SK-N-SH treated with all-trans-retinoic acid at 6 μM for 48 hours (cell line): ENCODE measurements around the gene SRRM2.

Experiments
- ATAC-seq: fragments of 200-7000 bp; cut with Tn5 transposase; 3 replicates; pipeline ENCODE4 v1.9.1; 2020; ENCODE audit warnings: mild to moderate bottlenecking, moderate library complexity
- ARNTL ChIP-seq: fragments of 450-650 bp; formaldehyde crosslinking; IDR thresholded peaks from 2 replicates; pipeline ENCODE4 v1.5.0; 2020; ENCODE audit warnings: low read depth, mild to moderate bottlenecking, moderate library complexity, borderline replicate concordance
- BACH2 ChIP-seq: fragments of 250-450 bp; sonication (Bioruptor Pico); IDR thresholded peaks from 2 replicates; pipeline ENCODE4 v1.9.0; 2021; ENCODE audit warnings: mild to moderate bottlenecking, borderline replicate concordance
- CREB5 ChIP-seq: fragments of 250-450 bp; sonication (Bioruptor Pico); IDR thresholded peaks from 2 replicates; pipeline ENCODE4 v1.5.1; 2020; ENCODE audit warnings: low read depth, mild to moderate bottlenecking, moderate library complexity
- CSDC2 ChIP-seq: fragments of 250-450 bp; sonication (Bioruptor Pico); IDR thresholded peaks from 2 replicates; pipeline ENCODE4 v1.5.0; 2020; ENCODE audit warnings: mild to moderate bottlenecking, moderate library complexity
- CSRNP3 ChIP-seq: fragments of 250-450 bp; sonication (Bioruptor Pico); IDR thresholded peaks from 2 replicates; pipeline ENCODE4 v1.5.1; 2021; ENCODE audit warnings: mild to moderate bottlenecking, moderate library complexity
- ESRRG ChIP-seq: fragments of 250-450 bp; sonication (Bioruptor Pico); IDR thresholded peaks from 2 replicates; pipeline ENCODE4 v1.6.1; 2021; ENCODE audit warnings: mild to moderate bottlenecking
- GLIS3 ChIP-seq: fragments of 250-450 bp; sonication (Bioruptor Pico); IDR thresholded peaks from 2 replicates; pipeline ENCODE4 v1.5.0; 2020; ENCODE audit warnings: mild to moderate bottlenecking, moderate library complexity
- ISL1 ChIP-seq: fragments of 250-450 bp; sonication (Bioruptor Pico); IDR thresholded peaks from 2 replicates; pipeline ENCODE4 v2.1.2; 2022; ENCODE audit warnings: mild to moderate bottlenecking, moderate library complexity
- OSR1 ChIP-seq: fragments of 250-450 bp; sonication (Bioruptor Pico); IDR thresholded peaks from 2 replicates; pipeline ENCODE4 v1.8.0; 2022; ENCODE audit warnings: moderate library complexity, mild to moderate bottlenecking, inconsistent platforms
- PATZ1 ChIP-seq: fragments of 250-450 bp; sonication (Bioruptor Pico); IDR thresholded peaks from 2 replicates; pipeline ENCODE4 v1.8.0; 2020; ENCODE audit warnings: mild to moderate bottlenecking, moderate library complexity, borderline replicate concordance
- POU6F1 ChIP-seq: fragments of 250-450 bp; sonication (Bioruptor Pico); IDR thresholded peaks from 2 replicates; pipeline ENCODE4 v1.8.0; 2021; ENCODE audit warnings: low read depth, mild to moderate bottlenecking, moderate library complexity, borderline replicate concordance
- PPARA ChIP-seq: fragments of 250-450 bp; sonication (Bioruptor Pico); IDR thresholded peaks from 2 replicates; pipeline ENCODE4 v1.5.0; 2020; ENCODE audit warnings: mild to moderate bottlenecking, borderline replicate concordance
- RARB ChIP-seq: fragments of 250-450 bp; sonication (Bioruptor Pico); IDR thresholded peaks from 2 replicates; pipeline ENCODE4 v1.8.0; 2021; ENCODE audit warnings: mild to moderate bottlenecking, moderate library complexity
- SNAI2 ChIP-seq: fragments of 250-450 bp; sonication (Bioruptor Pico); IDR thresholded peaks from 2 replicates; pipeline ENCODE4 v1.5.0; 2020; ENCODE audit warnings: mild to moderate bottlenecking, moderate library complexity
- TCF4 ChIP-seq: fragments of 250-450 bp; sonication (Bioruptor Pico); IDR thresholded peaks from 2 replicates; pipeline ENCODE4 v1.8.0; 2021; ENCODE audit warnings: mild to moderate bottlenecking, moderate library complexity, borderline replicate concordance
- TOX ChIP-seq: fragments of 250-450 bp; sonication (Bioruptor Pico); IDR thresholded peaks from 2 replicates; pipeline ENCODE4 v1.8.0; 2021; ENCODE audit warnings: mild to moderate bottlenecking, moderate library complexity, borderline replicate concordance
- ZC3H10 ChIP-seq: fragments of 250-450 bp; sonication (Bioruptor Pico); IDR thresholded peaks from 2 replicates; pipeline ENCODE4 v1.5.1; 2021; ENCODE audit warnings: mild to moderate bottlenecking, moderate library complexity
- ZFP3 ChIP-seq: fragments of 250-450 bp; sonication (Bioruptor Pico); IDR thresholded peaks from 2 replicates; pipeline ENCODE4 v1.5.0; 2020; ENCODE audit warnings: mild to moderate bottlenecking, moderate library complexity
- ZNF565 ChIP-seq: fragments of 450-650 bp; formaldehyde crosslinking; conservative IDR thresholded peaks from 2 replicates; pipeline ENCODE4 v1.5.0; 2020; ENCODE audit warnings: low read depth, mild to moderate bottlenecking, moderate library complexity
- ZNF70 ChIP-seq: fragments of 450-650 bp; formaldehyde crosslinking; IDR thresholded peaks from 2 replicates; pipeline ENCODE4 v1.5.0; 2020; ENCODE audit warnings: mild to moderate bottlenecking, moderate library complexity
- ZNF8 ChIP-seq: fragments of 450-650 bp; formaldehyde crosslinking; IDR thresholded peaks from 2 replicates; pipeline ENCODE4 v1.5.0; 2020; ENCODE audit warnings: mild to moderate bottlenecking, moderate library complexity

The SRRM2 gene

GRCh38 chr16:2762711-2763110 lies 10.3 kb downstream of the SRRM2 start:
- ATAC-seq: no peak
- TF ChIP-seq RARB (CRISPR knock-in tag) (no peak), SNAI2 (CRISPR knock-in tag) (no peak), PATZ1 (CRISPR knock-in tag) (no peak), ZFP3 (CRISPR knock-in tag) (no peak), GLIS3 (CRISPR knock-in tag) (no peak), TOX (no peak), TCF4 (CRISPR knock-in tag) (no peak), ZC3H10 (CRISPR knock-in tag) (no peak), ARNTL (CRISPR knock-in tag) (no peak), CSRNP3 (no peak), CREB5 (CRISPR knock-in tag) (no peak), CSDC2 (CRISPR knock-in tag) (no peak), ESRRG (CRISPR knock-in tag) (no peak)

GRCh38 chr16:2763173-2763572 lies 10.7 kb downstream of the SRRM2 start:
- TF ChIP-seq RARB (CRISPR knock-in tag) (no peak), ESRRG (CRISPR knock-in tag) (no peak), CREB5 (CRISPR knock-in tag) (no peak), ISL1 (CRISPR knock-in tag) (no peak), TCF4 (CRISPR knock-in tag) (no peak), OSR1 (CRISPR knock-in tag) (no peak), ZFP3 (CRISPR knock-in tag) (no peak), ZNF70 (CRISPR knock-in tag) (no peak), BACH2 (no peak), ARNTL (CRISPR knock-in tag) (no peak), GLIS3 (CRISPR knock-in tag) (no peak)

GRCh38 chr16:2764718-2765117 lies 12.3 kb downstream of the SRRM2 start:
- TF ChIP-seq TCF4 (CRISPR knock-in tag): no peak
- TF ChIP-seq POU6F1 (CRISPR knock-in tag): no peak
- TF ChIP-seq CSRNP3: no peak
- TF ChIP-seq ZNF565 (CRISPR knock-in tag): no peak
- TF ChIP-seq PATZ1 (CRISPR knock-in tag): no peak
- no peak for TF ChIP-seq CREB5 (CRISPR knock-in tag)
- no peak for TF ChIP-seq ZNF8 (CRISPR knock-in tag)
- TF ChIP-seq ESRRG (CRISPR knock-in tag): no peak
- no peak for TF ChIP-seq PPARA (CRISPR knock-in tag)
- no peak for TF ChIP-seq OSR1 (CRISPR knock-in tag)
- no peak for TF ChIP-seq ISL1 (CRISPR knock-in tag)
- TF ChIP-seq CSDC2 (CRISPR knock-in tag): no peak
- ATAC-seq: no peak

More at GRCh38 chr16:2763173-2763572, 10.7 kb downstream of the SRRM2 start:
- ATAC-seq: no peak
